ENCODE data around the gene PODN. TPM values are rescaled to one million over a fixed set of nuclear protein-coding genes. Genes with fewer than 3 reads are reported as not detected.

The PODN gene
- total RNA-seq, 1 donor = 52.8 TPM

GRCh38 chr1:53094533-53094919 is 32.5 kb downstream of the PODN start:
- H3K79me2 ChIP-seq (ENCODE audit: insufficient read depth, low read length) = no peaks in the 10 kb centered on the region
- peak; percentile 14 for DNase-seq (ENCODE audit: insufficient read length, low spot score, missing footprints)
- no peak overlapping the region for H2AFZ ChIP-seq (ENCODE audit: low read length)
- TF ChIP-seq, protein P1, sequence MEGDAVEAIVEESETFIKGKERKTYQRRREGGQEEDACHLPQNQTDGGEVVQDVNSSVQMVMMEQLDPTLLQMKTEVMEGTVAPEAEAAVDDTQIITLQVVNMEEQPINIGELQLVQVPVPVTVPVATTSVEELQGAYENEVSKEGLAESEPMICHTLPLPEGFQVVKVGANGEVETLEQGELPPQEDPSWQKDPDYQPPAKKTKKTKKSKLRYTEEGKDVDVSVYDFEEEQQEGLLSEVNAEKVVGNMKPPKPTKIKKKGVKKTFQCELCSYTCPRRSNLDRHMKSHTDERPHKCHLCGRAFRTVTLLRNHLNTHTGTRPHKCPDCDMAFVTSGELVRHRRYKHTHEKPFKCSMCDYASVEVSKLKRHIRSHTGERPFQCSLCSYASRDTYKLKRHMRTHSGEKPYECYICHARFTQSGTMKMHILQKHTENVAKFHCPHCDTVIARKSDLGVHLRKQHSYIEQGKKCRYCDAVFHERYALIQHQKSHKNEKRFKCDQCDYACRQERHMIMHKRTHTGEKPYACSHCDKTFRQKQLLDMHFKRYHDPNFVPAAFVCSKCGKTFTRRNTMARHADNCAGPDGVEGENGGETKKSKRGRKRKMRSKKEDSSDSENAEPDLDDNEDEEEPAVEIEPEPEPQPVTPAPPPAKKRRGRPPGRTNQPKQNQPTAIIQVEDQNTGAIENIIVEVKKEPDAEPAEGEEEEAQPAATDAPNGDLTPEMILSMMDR (IDR thresholded peaks at IDR 0.05; ENCODE audit: extremely low read depth, low read depth, low read length) = no peak
- H3K4me2 ChIP-seq (ENCODE audit: insufficient read depth, low read length) = no peak overlapping the region
- peaks cover 7% of the 10 kb centered on the region for H3K4me1 ChIP-seq (ENCODE audit: insufficient read depth, low read length)
- no peaks in the 10 kb centered on the region for H3K36me3 ChIP-seq (ENCODE audit: insufficient read depth, low read length)
- no peak overlapping the region for H3K27ac ChIP-seq (ENCODE audit: low read depth, low read length)
- H4K20me1 ChIP-seq (ENCODE audit: insufficient read depth, low read length) = no peaks in the 10 kb centered on the region
- H3K4me3 ChIP-seq (ENCODE audit: insufficient read depth, low read length) = no peak overlapping the region
- no peaks in the 10 kb centered on the region for H3K27me3 ChIP-seq (ENCODE audit: insufficient read depth, low read length)
- H3K9me3 ChIP-seq (ENCODE audit: low read depth, low read length) = peaks cover 5% of the 10 kb centered on the region

DNA sequence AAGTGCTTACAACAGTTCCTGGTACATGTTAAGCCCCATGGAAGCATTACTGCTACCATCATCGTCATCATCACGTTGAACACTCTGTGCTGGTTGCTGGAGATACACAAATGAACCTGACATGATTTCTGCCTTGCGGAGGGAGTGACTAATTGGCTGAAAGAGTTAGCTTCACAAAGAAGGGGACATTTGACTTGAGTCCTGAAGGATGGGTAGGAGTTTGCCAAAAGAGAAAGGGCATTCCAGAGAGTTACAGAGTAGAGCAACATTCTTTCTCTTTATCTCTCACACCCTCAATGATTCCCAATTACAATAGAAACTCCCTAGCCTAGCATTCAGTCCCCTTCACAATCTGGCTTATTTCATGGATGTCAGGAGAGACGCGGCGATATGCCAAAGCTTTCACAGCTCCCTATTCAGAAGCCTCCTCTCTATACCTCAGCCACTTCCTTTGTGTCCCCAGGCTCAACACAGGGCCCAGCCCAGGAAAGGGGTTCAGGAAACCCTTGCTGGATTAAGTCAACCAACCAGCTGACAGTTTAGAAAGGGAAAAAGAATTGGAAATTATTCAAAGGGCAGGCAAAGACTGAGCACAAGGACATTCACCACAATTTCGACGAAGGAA is 42.4 kb downstream of the PODN start:
- Histone ChIP-seq H3K36me3 (ENCODE audit: insufficient read depth, low read length) (no peaks in the 10 kb centered on the region), H3K4me2 (ENCODE audit: insufficient read depth, low read length) (no peak overlapping the region), H3K27ac (ENCODE audit: low read depth, low read length) (no peak overlapping the region), H3K4me1 (ENCODE audit: insufficient read depth, low read length) (peaks cover 13% of the 10 kb centered on the region), H3K79me2 (ENCODE audit: insufficient read depth, low read length) (no peaks in the 10 kb centered on the region), H3K9me3 (ENCODE audit: low read depth, low read length) (no peaks in the 10 kb centered on the region), H3K27me3 (ENCODE audit: insufficient read depth, low read length) (no peaks in the 10 kb centered on the region), H4K20me1 (ENCODE audit: insufficient read depth, low read length) (no peaks in the 10 kb centered on the region), H3K4me3 (ENCODE audit: insufficient read depth, low read length) (no peak overlapping the region), H2AFZ (ENCODE audit: low read length) (no peak overlapping the region)
- DNase-seq (ENCODE audit: insufficient read length, low spot score, missing footprints) = no peak
- TF ChIP-seq, protein P1 (IDR thresholded peaks at IDR 0.05; ENCODE audit: extremely low read depth, low read depth, low read length) = no peak

- H3K4me3 ChIP-seq (ENCODE audit: insufficient read depth, low read length) = no peak overlapping the region
- H3K9me3 ChIP-seq (ENCODE audit: low read depth, low read length) = peaks cover 15% of the 10 kb centered on the region
- H4K20me1 ChIP-seq (ENCODE audit: insufficient read depth, low read length) = no peaks in the 10 kb centered on the region
- no peaks in the 10 kb centered on the region for H3K27me3 ChIP-seq (ENCODE audit: insufficient read depth, low read length)
- H3K4me2 ChIP-seq (ENCODE audit: insufficient read depth, low read length) = peak overlapping the region; percentile 32
- no peak overlapping the region for H2AFZ ChIP-seq (ENCODE audit: low read length)
- TF ChIP-seq, protein P1 (IDR thresholded peaks at IDR 0.05; ENCODE audit: extremely low read depth, low read depth, low read length) = no peak
- H3K36me3 ChIP-seq (ENCODE audit: insufficient read depth, low read length) = no peaks in the 10 kb centered on the region
- H3K4me1 ChIP-seq (ENCODE audit: insufficient read depth, low read length) = peaks cover 18% of the 10 kb centered on the region
- no peaks in the 10 kb centered on the region for H3K79me2 ChIP-seq (ENCODE audit: insufficient read depth, low read length)
- DNase-seq (ENCODE audit: insufficient read length, low spot score, missing footprints) = no peak
- H3K27ac ChIP-seq (ENCODE audit: low read depth, low read length) = peak overlapping the region; percentile 73
Observed at GRCh38 chr1:53107090-53107489, 45.1 kb downstream of the PODN start.

DNA sequence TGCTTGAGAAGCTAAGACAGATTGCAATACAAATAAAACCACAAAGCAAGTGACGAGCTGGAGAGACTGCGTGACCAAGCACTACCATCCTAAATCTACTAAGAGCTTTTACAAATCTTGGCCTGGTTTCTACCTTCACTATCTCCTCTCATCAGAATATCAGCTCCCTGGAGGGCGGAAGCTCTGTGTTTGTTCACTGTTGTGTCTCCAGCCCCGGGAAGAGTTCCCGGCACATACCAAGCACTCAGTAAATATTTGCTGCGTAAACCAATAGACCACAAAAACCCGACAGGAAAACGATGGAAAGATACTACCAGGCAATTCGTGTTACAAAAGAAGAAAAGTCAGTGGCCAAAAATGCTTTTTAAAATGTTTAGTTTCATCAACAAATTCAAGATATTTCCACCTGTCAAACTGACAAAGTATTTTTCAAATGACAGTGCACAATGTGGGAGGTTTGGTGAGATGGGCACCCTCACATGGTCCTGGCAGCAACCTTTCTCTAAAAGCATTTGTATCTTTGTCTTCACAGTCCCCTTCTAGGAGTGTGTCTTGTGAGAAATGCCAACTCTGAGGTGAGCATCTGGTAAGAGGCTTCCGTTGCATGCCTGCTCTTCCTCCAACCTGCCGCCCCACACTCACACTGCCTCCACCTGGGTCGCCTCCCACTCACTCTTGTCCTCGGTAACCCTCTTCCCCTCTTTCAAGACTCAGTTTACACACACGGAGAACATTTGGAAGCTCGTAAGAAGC is 45.7 kb downstream of the PODN start:
- Histone ChIP-seq H3K79me2 (ENCODE audit: insufficient read depth, low read length) (no peaks in the 10 kb centered on the region), H3K36me3 (ENCODE audit: insufficient read depth, low read length) (no peaks in the 10 kb centered on the region), H2AFZ (ENCODE audit: low read length) (no peak overlapping the region), H3K4me1 (ENCODE audit: insufficient read depth, low read length) (peaks cover 20% of the 10 kb centered on the region), H3K27ac (ENCODE audit: low read depth, low read length) (peak overlapping the region; percentile 73), H3K4me2 (ENCODE audit: insufficient read depth, low read length) (peak overlapping the region; percentile 32), H4K20me1 (ENCODE audit: insufficient read depth, low read length) (no peaks in the 10 kb centered on the region), H3K4me3 (ENCODE audit: insufficient read depth, low read length) (no peak overlapping the region), H3K27me3 (ENCODE audit: insufficient read depth, low read length) (no peaks in the 10 kb centered on the region), H3K9me3 (ENCODE audit: low read depth, low read length) (peaks cover 18% of the 10 kb centered on the region)
- TF ChIP-seq, protein P1 (IDR thresholded peaks at IDR 0.05; ENCODE audit: extremely low read depth, low read depth, low read length) = no peak
- peak; percentile 94 for DNase-seq (ENCODE audit: insufficient read length, low spot score, missing footprints)

Measured in osteoblast (primary cell).